Right cardiac atrium (tissue), 5 donors: ENCODE results near the gene IQCE. TPM values are rescaled to one million over a fixed set of nuclear protein-coding genes. Genes with fewer than 3 reads are reported as not detected.

ENCODE experiments used
- ATAC-seq, 2 donors: fragments of 200-7000 bp; cut with Tn5 transposase; one replicate each; pipeline versions ENCODE4 v1.8.0 to v1.9.1; 2020; ENCODE audit warnings: moderate library complexity in 2 of 2, mild to moderate bottlenecking in 1 of 2
- DNase-seq, 3 donors: peaks; one replicate each; pipeline ENCODE4 v3.0.0-alpha.2; 2020
- H3K27ac ChIP-seq: one replicate; pipeline ENCODE4 v1.5.1; 2013; ENCODE audit warnings: mild to moderate bottlenecking, low read length, control low read depth, moderate library complexity
- H3K27me3 ChIP-seq: one replicate; pipeline ENCODE4 v1.6.1; 2013; ENCODE audit not compliant: control insufficient read depth, insufficient read depth
- H3K4me1 ChIP-seq: one replicate; pipeline ENCODE4 v1.6.1; 2013; ENCODE audit warnings: low read length; ENCODE audit not compliant: control insufficient read depth, insufficient read depth
- H3K4me3 ChIP-seq: one replicate; pipeline ENCODE4 v1.5.1; 2013; ENCODE audit warnings: low read length, control low read depth
- H3K9me3 ChIP-seq: one replicate; pipeline ENCODE4 v1.6.1; 2013; ENCODE audit warnings: low read length; ENCODE audit not compliant: control insufficient read depth
- WGBS: extraction: QIAGEN DNeasy Blood & Tissue Kit; methylation state at CpG from one replicate; pipeline ENCODE4 v1.1.7; 2013; 5-methylcytosine and 5-hydroxymethylcytosine counted together
- intact Hi-C, 4 donors: fragments of 100-400 bp; cut with DNase I; formaldehyde crosslinking; loops; one replicate each; pipeline versions ENCODE4 v1.11.0 to v1.14.0; 2022 to 2023
- microRNA-seq, 2 donors: library from miRNA; unstranded; fragments of <30 nt; microRNA quantifications; one replicate each; pipeline ENCODE4 v1.2.0, GENCODE V29; 2020 to 2021
- polyA plus RNA-seq: library from polyadenylated mRNA; stranded (reverse); fragments of 200-250 nt; gene quantifications from one replicate; pipeline ENCODE4 v1.2.3, GENCODE V29; 2013
- total RNA-seq, 4 donors: library from RNA; stranded (reverse); fragmentation: NEBNext Ultra II Directional; extraction: Animal tissue kit (Norgen Biotek cat#: 25700); gene quantifications; one replicate each; pipeline ENCODE4 v1.2.1, GENCODE V29; 2021
- donor health status: healthy with polysubstance abuse.
- donor health status: DM: no; HTN: yes; CAD: no.
- donor health status: DM: no; HTN: no; CAD: no.
- donor health status: DM: no; HTN: yes; CAD: no; lungs with severe emphysema.
- donor health status: DM: yes; HTN: yes; CAD: no.

Gene IQCE
- total and polyA plus RNA-seq, 5 donors: 7.9 to 16.0 (median 15.1) TPM

GRCh38 chr7:2661602-2662272 is 103.0 kb downstream of the IQCE start:
- ATAC-seq (no peak), DNase-seq (peak; percentile 20 to 64 (median 56))
- Histone ChIP-seq H3K9me3 (no peaks in the 10 kb centered on the region), H3K4me3 (no peak overlapping the region), H3K27me3 (no peaks in the 10 kb centered on the region), H3K4me1 (peaks cover 3% of the 10 kb centered on the region), H3K27ac (no peak overlapping the region)
- 92% methylated on average over 43 of the region's 43 CpGs for WGBS
- intact Hi-C loops: loop anchor here in 1 of 4 donors (5.0 kb wide), 1 partner anchor 94 kb away; no protein-coding TSS in a partner anchor

- Histone ChIP-seq H3K27ac (no peak overlapping the region), H3K27me3 (no peaks in the 10 kb centered on the region), H3K4me3 (no peak overlapping the region), H3K9me3 (no peaks in the 10 kb centered on the region), H3K4me1 (peaks cover 3% of the 10 kb centered on the region)
- ATAC-seq: no peak
- 66% methylated on average over 33 of the region's 33 CpGs for WGBS
- DNase-seq: peak; percentile 30 to 64 (median 60)
- intact Hi-C loops: loop anchor here in 1 of 4 donors (5.0 kb wide), 1 partner anchor 95 kb away; no protein-coding TSS in a partner anchor
Measured at GRCh38 chr7:2662273-2663120, 103.7 kb downstream of the IQCE start.

GRCh38 chr7:2663121-2663886 is 104.5 kb downstream of the IQCE start:
- 42% methylated on average over 30 of the region's 30 CpGs for WGBS
- Histone ChIP-seq H3K4me3 (no peak overlapping the region), H3K4me1 (peaks cover 3% of the 10 kb centered on the region), H3K27ac (no peak overlapping the region), H3K9me3 (no peaks in the 10 kb centered on the region), H3K27me3 (no peaks in the 10 kb centered on the region)
- DNase-seq (peak; percentile 67 to 87 (median 85)), ATAC-seq (peak; percentile 64 to 67)
- intact Hi-C loops: loop anchor here in 1 of 4 donors (5.0 kb wide), 1 partner anchor 96 kb away; no protein-coding TSS in a partner anchor

GRCh38 chr7:2663960-2664359 is 105.2 kb downstream of the IQCE start:
- DNase-seq (peak; percentile 14 to 56 (median 47)), ATAC-seq (no peak)
- no peak overlapping the region for H3K27ac ChIP-seq
- no peaks in the 10 kb centered on the region for H3K9me3 ChIP-seq
- H3K27me3 ChIP-seq: no peaks in the 10 kb centered on the region
- H3K4me3 ChIP-seq: no peak overlapping the region
- H3K4me1 ChIP-seq: peaks cover 3% of the 10 kb centered on the region
- WGBS: 58% methylated on average over 4 of the region's 4 CpGs
- intact Hi-C loops: loop anchor here in 1 of 4 donors (5.0 kb wide), 1 partner anchor 97 kb away; no protein-coding TSS in a partner anchor

Small RNAs within 50 kb of the gene (microRNA-seq; reads per million reads assigned to microRNA genes)
- gene MIR4648: 0 reads per million in 2 donors

Other genes starting within 250 kb of the IQCE start
- 10 to 100 TPM; 34.0 to 44.5 (median 39.7) TPM for gene SNX8, start 244.5 kb upstream of the IQCE start, total RNA-seq
- gene SNX8, start 244.5 kb upstream of the IQCE start, polyA plus RNA-seq: 32.3 TPM
- gene EIF3B, start 204.2 kb upstream of the IQCE start, total RNA-seq: 10 to 100 TPM; 64.9 to 81.7 (median 72.8) TPM
- gene EIF3B, start 204.2 kb upstream of the IQCE start, polyA plus RNA-seq: 40.7 TPM
- 10 to 100 TPM; 16.6 to 19.5 (median 19.4) TPM for gene CHST12, start 155.4 kb upstream of the IQCE start, total RNA-seq
- 17.9 TPM for gene CHST12, start 155.4 kb upstream of the IQCE start, polyA plus RNA-seq
- gene GRIFIN, start 82.6 kb upstream of the IQCE start, total RNA-seq: not detected
- gene GRIFIN, start 82.6 kb upstream of the IQCE start, polyA plus RNA-seq: not detected
- 1 to 10 TPM; 3.6 to 6.6 (median 4.8) TPM for gene LFNG, start 39.2 kb upstream of the IQCE start, total RNA-seq
- 6.0 TPM for gene LFNG, start 39.2 kb upstream of the IQCE start, polyA plus RNA-seq
- 10 to 100 TPM; 15.4 to 19.0 (median 16.1) TPM for gene BRAT1, start 3.5 kb upstream of the IQCE start, total RNA-seq
- gene BRAT1, start 3.5 kb upstream of the IQCE start, polyA plus RNA-seq: 16.9 TPM
- 10 to 100 TPM; 12.4 to 25.0 (median 17.0) TPM for gene TTYH3, start 73.0 kb downstream of the IQCE start, total RNA-seq
- gene TTYH3, start 73.0 kb downstream of the IQCE start, polyA plus RNA-seq: 8.1 TPM
- 1 to 10 TPM in 1 of 4 donors, under 1 TPM in 3; 0.45 to 1.0 (median 0.91) TPM for gene AMZ1, start 129.2 kb downstream of the IQCE start, total RNA-seq
- 0.36 TPM for gene AMZ1, start 129.2 kb downstream of the IQCE start, polyA plus RNA-seq